ENCODE data around the gene TXK. TPM values are rescaled to one million over a fixed set of nuclear protein-coding genes. Genes with fewer than 3 reads are reported as not detected.

The TXK gene
- 0.38 TPM in 1 of 2 replicates, not detected in the other for total RNA-seq

GRCh38 chr4:48134081-48134480 is at the start of gene TXK:
TSS of gene TXK (minus strand) at chr4:48134250. CDS start at chr4:48134170, 80 bp downstream.

Small RNA genes lying within 50 kb of the gene (small RNA-seq; reads per million reads assigned to genes)
- gene RF00019 (not detected), gene RF00026 (not detected), gene RNU6-838P (not detected)

Other genes with a start within 250 kb of the TXK start
- 6.6 and 10.1 TPM in 2 replicates for gene NFXL1, start 219.7 kb downstream of the TXK start, total RNA-seq
- gene CNGA1, start 117.6 kb downstream of the TXK start, total RNA-seq: not detected in 2 replicates
- 0.65 and 1.1 TPM in 2 replicates for gene NIPAL1, start 117.5 kb downstream of the TXK start, total RNA-seq
- gene TEC, start 135.6 kb upstream of the TXK start, total RNA-seq: 0.65 and 1.1 TPM in 2 replicates
- gene SLAIN2, start 207.3 kb upstream of the TXK start, total RNA-seq: 38.2 and 52.4 TPM in 2 replicates

Data from vein endothelial cell (primary cell).